ENCODE measurements around the gene RPS6KA2.

The RPS6KA2 gene

GRCh38 chr6:166563200-166563599 lies 63.9 kb downstream of the RPS6KA2 start:
- no peaks in the 10 kb centered on the region for H3K36me3 Mint-ChIP-seq (ENCODE audit: low read depth)
- no peak overlapping the region for H3K27ac Mint-ChIP-seq
- no peak overlapping the region for H3K4me3 Mint-ChIP-seq
- no peaks in the 10 kb centered on the region for H3K27me3 Mint-ChIP-seq
- peaks cover 13% of the 10 kb centered on the region for H3K9me3 Mint-ChIP-seq
- H3K4me1 Mint-ChIP-seq (ENCODE audit: low read depth), result no peaks in the 10 kb centered on the region
- DNase-seq, result no peak

GRCh38 chr6:166562726-166563125 lies 64.3 kb downstream of the RPS6KA2 start:
- no peaks in the 10 kb centered on the region for H3K4me1 Mint-ChIP-seq (ENCODE audit: low read depth)
- no peaks in the 10 kb centered on the region for H3K36me3 Mint-ChIP-seq (ENCODE audit: low read depth)
- H3K27ac Mint-ChIP-seq, result no peak overlapping the region
- no peak overlapping the region for H3K4me3 Mint-ChIP-seq
- DNase-seq, result no peak
- peaks cover 13% of the 10 kb centered on the region for H3K9me3 Mint-ChIP-seq
- H3K27me3 Mint-ChIP-seq, result no peaks in the 10 kb centered on the region

GRCh38 chr6:166561771-166562359 lies 65.2 kb downstream of the RPS6KA2 start:
- H3K9me3 Mint-ChIP-seq, result peaks cover 13% of the 10 kb centered on the region
- no peaks in the 10 kb centered on the region for H3K36me3 Mint-ChIP-seq (ENCODE audit: low read depth)
- peaks cover 4% of the 10 kb centered on the region for H3K27me3 Mint-ChIP-seq
- no peak overlapping the region for H3K27ac Mint-ChIP-seq
- no peak for DNase-seq
- H3K4me3 Mint-ChIP-seq, result no peak overlapping the region
- H3K4me1 Mint-ChIP-seq (ENCODE audit: low read depth), result peaks cover 4% of the 10 kb centered on the region

GRCh38 chr6:166560222-166560621 lies 66.8 kb downstream of the RPS6KA2 start:
- Mint-ChIP-seq H3K4me1 (ENCODE audit: low read depth) (peaks cover 9% of the 10 kb centered on the region), H3K27ac (no peak overlapping the region), H3K27me3 (peaks cover 10% of the 10 kb centered on the region), H3K36me3 (ENCODE audit: low read depth) (no peaks in the 10 kb centered on the region), H3K4me3 (no peak overlapping the region), H3K9me3 (peaks cover 13% of the 10 kb centered on the region)
- DNase-seq, result no peak

GRCh38 chr6:166559662-166560061 lies 67.4 kb downstream of the RPS6KA2 start:
- Mint-ChIP-seq H3K4me1 (ENCODE audit: low read depth) (peaks cover 9% of the 10 kb centered on the region), H3K27ac (no peak overlapping the region), H3K9me3 (peaks cover 13% of the 10 kb centered on the region), H3K36me3 (ENCODE audit: low read depth) (no peaks in the 10 kb centered on the region), H3K27me3 (peaks cover 10% of the 10 kb centered on the region), H3K4me3 (no peak overlapping the region)
- DNase-seq, result no peak

- Mint-ChIP-seq H3K27ac (no peak overlapping the region), H3K4me1 (ENCODE audit: low read depth) (peaks cover 9% of the 10 kb centered on the region), H3K4me3 (no peak overlapping the region), H3K36me3 (ENCODE audit: low read depth) (no peaks in the 10 kb centered on the region), H3K9me3 (peaks cover 13% of the 10 kb centered on the region), H3K27me3 (peaks cover 10% of the 10 kb centered on the region)
- DNase-seq, result no peak
These were observed 67.8 kb downstream of the RPS6KA2 start for GRCh38 chr6:166559211-166559610.

GRCh38 chr6:166558156-166559005 lies 68.7 kb downstream of the RPS6KA2 start:
- peaks cover 13% of the 10 kb centered on the region for H3K9me3 Mint-ChIP-seq
- peaks cover 9% of the 10 kb centered on the region for H3K4me1 Mint-ChIP-seq (ENCODE audit: low read depth)
- peaks cover 10% of the 10 kb centered on the region for H3K27me3 Mint-ChIP-seq
- no peak for DNase-seq
- no peaks in the 10 kb centered on the region for H3K36me3 Mint-ChIP-seq (ENCODE audit: low read depth)
- H3K27ac Mint-ChIP-seq, result no peak overlapping the region
- H3K4me3 Mint-ChIP-seq, result no peak overlapping the region

GRCh38 chr6:166556863-166557322 lies 70.2 kb downstream of the RPS6KA2 start:
- Mint-ChIP-seq H3K4me3 (peak overlapping the region; percentile 32), H3K27ac (no peak overlapping the region), H3K36me3 (ENCODE audit: low read depth) (no peaks in the 10 kb centered on the region), H3K9me3 (peaks cover 13% of the 10 kb centered on the region), H3K4me1 (ENCODE audit: low read depth) (peaks cover 9% of the 10 kb centered on the region), H3K27me3 (peaks cover 10% of the 10 kb centered on the region)
- DNase-seq, result no peak

GRCh38 chr6:166556336-166556735 lies 70.7 kb downstream of the RPS6KA2 start:
- peaks cover 10% of the 10 kb centered on the region for H3K27me3 Mint-ChIP-seq
- no peaks in the 10 kb centered on the region for H3K36me3 Mint-ChIP-seq (ENCODE audit: low read depth)
- H3K9me3 Mint-ChIP-seq, result peaks cover 13% of the 10 kb centered on the region
- no peak for DNase-seq
- peaks cover 9% of the 10 kb centered on the region for H3K4me1 Mint-ChIP-seq (ENCODE audit: low read depth)
- H3K4me3 Mint-ChIP-seq, result no peak overlapping the region
- H3K27ac Mint-ChIP-seq, result no peak overlapping the region

GRCh38 chr6:166555086-166555485 lies 72.0 kb downstream of the RPS6KA2 start:
- no peak for DNase-seq
- Mint-ChIP-seq H3K36me3 (ENCODE audit: low read depth) (no peaks in the 10 kb centered on the region), H3K4me1 (ENCODE audit: low read depth) (peaks cover 9% of the 10 kb centered on the region), H3K27ac (no peak overlapping the region), H3K27me3 (peaks cover 10% of the 10 kb centered on the region), H3K9me3 (peaks cover 9% of the 10 kb centered on the region), H3K4me3 (no peak overlapping the region)

GRCh38 chr6:166554316-166554715 lies 72.7 kb downstream of the RPS6KA2 start:
- H3K36me3 Mint-ChIP-seq (ENCODE audit: low read depth), result no peaks in the 10 kb centered on the region
- H3K27me3 Mint-ChIP-seq, result peaks cover 10% of the 10 kb centered on the region
- DNase-seq, result no peak
- H3K4me1 Mint-ChIP-seq (ENCODE audit: low read depth), result peaks cover 9% of the 10 kb centered on the region
- no peak overlapping the region for H3K4me3 Mint-ChIP-seq
- no peak overlapping the region for H3K27ac Mint-ChIP-seq
- peaks cover 4% of the 10 kb centered on the region for H3K9me3 Mint-ChIP-seq

GRCh38 chr6:166553563-166554271 lies 73.3 kb downstream of the RPS6KA2 start:
- Mint-ChIP-seq H3K27me3 (peaks cover 10% of the 10 kb centered on the region), H3K36me3 (ENCODE audit: low read depth) (no peaks in the 10 kb centered on the region), H3K27ac (no peak overlapping the region), H3K4me3 (no peak overlapping the region), H3K4me1 (ENCODE audit: low read depth) (peaks cover 9% of the 10 kb centered on the region), H3K9me3 (peaks cover 3% of the 10 kb centered on the region)
- no peak for DNase-seq

GRCh38 chr6:166552600-166552999 lies 74.5 kb downstream of the RPS6KA2 start:
- H3K9me3 Mint-ChIP-seq, result peaks cover 3% of the 10 kb centered on the region
- peaks cover 10% of the 10 kb centered on the region for H3K27me3 Mint-ChIP-seq
- H3K27ac Mint-ChIP-seq, result no peak overlapping the region
- peaks cover 9% of the 10 kb centered on the region for H3K4me1 Mint-ChIP-seq (ENCODE audit: low read depth)
- no peak overlapping the region for H3K4me3 Mint-ChIP-seq
- no peaks in the 10 kb centered on the region for H3K36me3 Mint-ChIP-seq (ENCODE audit: low read depth)
- no peak for DNase-seq

- Mint-ChIP-seq H3K27me3 (peaks cover 6% of the 10 kb centered on the region), H3K9me3 (peaks cover 3% of the 10 kb centered on the region), H3K36me3 (ENCODE audit: low read depth) (no peaks in the 10 kb centered on the region), H3K4me1 (ENCODE audit: low read depth) (peaks cover 5% of the 10 kb centered on the region), H3K4me3 (no peak overlapping the region), H3K27ac (no peak overlapping the region)
- no peak for DNase-seq
These were observed 75.1 kb downstream of the RPS6KA2 start for GRCh38 chr6:166551754-166552495.

Data from activated T-cell treated with anti-CD3 and anti-CD28 coated beads, Interleukin-2, amount 50 U/mL, for 24 hours (primary cell).